CD4-positive, alpha-beta T cell (primary cell): Measurements from ENCODE around the gene DCP1A. TPM values are rescaled to one million over a fixed set of nuclear protein-coding genes. Genes with fewer than 3 reads are reported as not detected.
"Not testable (repeated sequence)": the region's sequence is repeated elsewhere in the genome, so short reads cannot be mapped to it uniquely, and the experiment has no call there.

Source experiments
- ATAC-seq: fragments of 200-7000 bp; cut with Tn5 transposase; one replicate; pipeline ENCODE4 v1.10.0; 2022; ENCODE audit warnings: mild to moderate bottlenecking; ENCODE audit not compliant: poor library complexity
- CTCF ChIA-PET: fragments of 350-600 bp; sonication (Branson Sonifier 250); formaldehyde crosslinking; loops from one replicate; lab custom pipeline; 2021; ENCODE audit warnings: antibody characterized with exemption, inconsistent platforms; lab: Charles Lee
- POLR2A ChIA-PET: fragments of 350-600 bp; sonication (Branson Sonifier 250); formaldehyde crosslinking; loops from one replicate; lab custom pipeline; 2021; ENCODE audit warnings: antibody characterized with exemption, inconsistent platforms; lab: Charles Lee
- DNase-seq, 14 experiments: peaks; one replicate each; pipeline ENCODE4 v3.0.0-alpha.2; 2013 to 2020; ENCODE audit warnings: mixed read lengths in 2 of 14
- H3K27ac ChIP-seq, 2 donors: one replicate each; pipeline versions ENCODE4 v1.5.1 to v1.7.0; 2013; ENCODE audit warnings: low read length in 2 of 2, low read depth in 1 of 2, mild to moderate bottlenecking in 1 of 2
- H3K27me3 ChIP-seq, 2 experiments: 1 replicate in 1 of 2; 2 replicates in 1 of 2; pipeline versions ENCODE4 v1.6.1 to v1.7.0; 2013; ENCODE audit warnings: low read length in 2 of 2, control low read depth in 1 of 2, mild to moderate bottlenecking in 1 of 2, moderate library complexity in 1 of 2; ENCODE audit not compliant: insufficient read depth in 2 of 2, control insufficient read depth in 1 of 2
- H3K36me3 ChIP-seq: one replicate; pipeline ENCODE4 v1.6.1; 2013; ENCODE audit warnings: low read length, control low read depth; ENCODE audit not compliant: insufficient read depth
- H3K4me1 ChIP-seq: one replicate; pipeline ENCODE4 v1.6.1; 2013; ENCODE audit warnings: low read length, control low read depth; ENCODE audit not compliant: insufficient read depth
- H3K4me3 ChIP-seq: one replicate; pipeline ENCODE4 v1.5.1; 2013; ENCODE audit warnings: mild to moderate bottlenecking, low read length, moderate library complexity
- H3K9me3 ChIP-seq, 2 experiments: 1 replicate in 1 of 2; 2 replicates in 1 of 2; pipeline versions ENCODE4 v1.6.1 to v1.7.0; 2013; ENCODE audit warnings: low read length in 2 of 2, mild to moderate bottlenecking in 2 of 2, control low read depth in 1 of 2, moderate library complexity in 1 of 2; ENCODE audit not compliant: control insufficient read depth in 1 of 2, insufficient read depth in 1 of 2
- H3K27ac Mint-ChIP-seq: one replicate; pipeline ENCODE4 v1.8.0; 2020; ENCODE audit warnings: mixed read lengths
- H3K27me3 Mint-ChIP-seq: one replicate; pipeline ENCODE4 v1.8.0; 2021; ENCODE audit warnings: mixed read lengths
- H3K36me3 Mint-ChIP-seq: one replicate; pipeline ENCODE4 v1.8.0; 2021; ENCODE audit warnings: low read depth, mixed read lengths
- H3K4me1 Mint-ChIP-seq: one replicate; pipeline ENCODE4 v1.8.0; 2021; ENCODE audit warnings: low read depth, mixed read lengths
- H3K4me3 Mint-ChIP-seq: one replicate; pipeline ENCODE4 v1.8.0; 2020; ENCODE audit warnings: mild to moderate bottlenecking, mixed read lengths
- H3K9me3 Mint-ChIP-seq: one replicate; pipeline ENCODE4 v1.8.0; 2020; ENCODE audit warnings: mixed read lengths
- intact Hi-C, 2 experiments: fragments of 100-400 bp; cut with DNase I in 1 of 2; cut with micrococcal nuclease in 1 of 2; formaldehyde crosslinking; loops; one replicate each; pipeline versions ENCODE4 v1.15.1 to v1.9.0; 2023 to 2025; cut with DNase I, micrococcal nuclease
- total RNA-seq, 174 experiments: library from RNA in 2 of 174; stranded (reverse) in 2 of 174; gene quantifications; one replicate each; pipeline ENCODE4 v1.2.3 and lab custom pipeline; 2021 to 2026
- TF ChIP-seq, protein P1 (sequence below): fragments of 200-600 bp; IDR thresholded peaks from one replicate; pipeline ENCODE4 v1.8.0; 2022; ENCODE audit warnings: antibody characterized with exemption, mild to moderate bottlenecking

Gene DCP1A
- total RNA-seq, 2 experiments from 2014 or later: 58.9 to 60.1 TPM

DNA sequence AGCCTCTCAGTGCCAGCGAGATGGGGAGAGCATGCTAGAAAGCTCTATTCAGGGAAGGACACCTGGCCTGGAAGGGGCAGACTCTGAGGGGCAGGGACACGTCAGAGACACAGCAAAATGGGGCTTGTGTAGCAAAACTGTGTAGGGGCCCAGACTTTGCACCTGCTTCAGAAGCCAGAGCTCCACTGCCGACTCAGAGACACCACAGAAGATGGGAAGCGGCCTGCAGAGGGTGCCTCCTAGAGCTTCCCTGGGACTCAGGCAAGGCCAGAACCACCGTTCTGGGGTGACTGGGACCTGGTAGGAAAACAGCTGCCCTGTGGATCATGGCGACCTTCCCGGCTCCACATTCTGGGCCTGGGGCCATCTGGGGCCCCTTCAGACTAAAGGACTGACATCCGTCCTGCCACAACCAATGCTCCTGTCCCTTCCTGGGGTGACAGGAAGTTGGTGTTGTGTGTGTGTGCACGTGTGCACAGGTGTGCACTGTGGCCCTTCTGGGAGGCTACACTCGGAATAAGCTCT lies 74.1 kb downstream of the DCP1A start:
- peaks cover 9% of the 10 kb centered on the region for H3K4me1 Mint-ChIP-seq
- H3K9me3 Mint-ChIP-seq: no peaks in the 10 kb centered on the region
- H3K27me3 Mint-ChIP-seq: no peaks in the 10 kb centered on the region
- H3K4me3 Mint-ChIP-seq: no peak overlapping the region
- Histone ChIP-seq H3K36me3 (no peaks in the 10 kb centered on the region), H3K27me3 (no peaks in the 10 kb centered on the region), H3K27ac (no peak overlapping the region), H3K4me3 (no peak overlapping the region), H3K9me3 (no peaks in the 10 kb centered on the region), H3K4me1 (no peaks in the 10 kb centered on the region)
- TF ChIP-seq, protein P1, sequence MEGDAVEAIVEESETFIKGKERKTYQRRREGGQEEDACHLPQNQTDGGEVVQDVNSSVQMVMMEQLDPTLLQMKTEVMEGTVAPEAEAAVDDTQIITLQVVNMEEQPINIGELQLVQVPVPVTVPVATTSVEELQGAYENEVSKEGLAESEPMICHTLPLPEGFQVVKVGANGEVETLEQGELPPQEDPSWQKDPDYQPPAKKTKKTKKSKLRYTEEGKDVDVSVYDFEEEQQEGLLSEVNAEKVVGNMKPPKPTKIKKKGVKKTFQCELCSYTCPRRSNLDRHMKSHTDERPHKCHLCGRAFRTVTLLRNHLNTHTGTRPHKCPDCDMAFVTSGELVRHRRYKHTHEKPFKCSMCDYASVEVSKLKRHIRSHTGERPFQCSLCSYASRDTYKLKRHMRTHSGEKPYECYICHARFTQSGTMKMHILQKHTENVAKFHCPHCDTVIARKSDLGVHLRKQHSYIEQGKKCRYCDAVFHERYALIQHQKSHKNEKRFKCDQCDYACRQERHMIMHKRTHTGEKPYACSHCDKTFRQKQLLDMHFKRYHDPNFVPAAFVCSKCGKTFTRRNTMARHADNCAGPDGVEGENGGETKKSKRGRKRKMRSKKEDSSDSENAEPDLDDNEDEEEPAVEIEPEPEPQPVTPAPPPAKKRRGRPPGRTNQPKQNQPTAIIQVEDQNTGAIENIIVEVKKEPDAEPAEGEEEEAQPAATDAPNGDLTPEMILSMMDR: no peak
- H3K36me3 Mint-ChIP-seq: no peaks in the 10 kb centered on the region
- H3K27ac Mint-ChIP-seq: no peak overlapping the region
- no peak for DNase-seq
- ATAC-seq: no peak
- CTCF ChIA-PET: no interaction called here
- intact Hi-C loops: no loop called here
- POLR2A ChIA-PET: no interaction called here

DNA sequence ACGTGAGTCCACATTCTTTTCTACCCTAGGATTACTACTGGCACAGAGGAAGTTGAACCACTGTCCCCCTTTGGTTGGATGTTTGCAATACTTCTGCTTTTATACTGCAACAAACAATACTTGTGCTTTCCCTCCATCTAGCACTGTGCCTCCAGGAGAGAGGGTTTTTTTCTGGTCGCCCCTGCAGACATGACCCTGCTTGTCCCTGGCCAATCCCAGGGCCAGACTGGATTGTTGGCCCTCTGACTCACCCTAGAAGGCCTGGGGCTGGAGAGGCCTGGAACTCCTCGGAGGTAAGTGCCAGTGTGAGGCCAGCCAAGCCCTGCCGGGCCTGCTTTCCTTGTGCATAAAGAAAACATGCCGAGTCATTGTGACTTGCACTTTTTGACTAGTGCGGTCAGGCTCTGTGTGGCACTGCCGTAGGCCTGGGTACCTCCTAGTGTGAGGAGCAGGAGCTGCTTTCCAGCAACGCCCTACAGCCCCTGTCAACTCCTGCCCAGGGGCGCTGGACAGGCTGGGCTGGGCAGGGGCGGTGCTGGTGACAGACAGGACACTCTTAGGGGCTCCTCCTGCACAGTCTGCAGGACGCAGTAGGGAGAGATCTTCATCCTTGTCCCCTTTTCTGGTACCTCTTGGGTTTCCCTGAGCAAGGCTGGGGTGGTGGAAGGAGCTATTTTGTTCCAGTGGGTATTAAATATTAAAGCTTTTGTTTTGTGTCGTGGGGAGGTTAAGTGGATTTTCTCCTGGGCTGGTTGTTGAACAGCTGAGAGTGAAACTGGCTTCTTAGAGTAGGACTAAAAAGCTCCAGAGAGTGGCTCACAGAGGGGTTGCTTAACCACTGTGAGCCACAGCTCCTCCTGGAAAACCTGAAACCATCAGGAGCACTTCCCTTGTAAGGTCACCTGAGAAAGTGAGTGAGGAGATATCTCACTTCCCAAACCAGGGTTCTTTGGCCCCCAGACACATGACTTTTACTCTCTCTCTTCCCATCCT lies 77.2 kb downstream of the DCP1A start:
- no peaks in the 10 kb centered on the region for H3K9me3 Mint-ChIP-seq
- peaks cover 4% of the 10 kb centered on the region for H3K27me3 Mint-ChIP-seq
- Histone ChIP-seq H3K36me3 (no peaks in the 10 kb centered on the region), H3K27me3 (no peaks in the 10 kb centered on the region), H3K4me1 (no peaks in the 10 kb centered on the region), H3K4me3 (no peak overlapping the region), H3K27ac (no peak overlapping the region), H3K9me3 (no peaks in the 10 kb centered on the region)
- ChIA-PET CTCF (no interaction called here), POLR2A (no interaction called here)
- H3K4me3 Mint-ChIP-seq: no peak overlapping the region
- no peaks in the 10 kb centered on the region for H3K36me3 Mint-ChIP-seq
- ATAC-seq: no peak
- TF ChIP-seq, protein P1: no peak
- peaks cover 6% of the 10 kb centered on the region for H3K4me1 Mint-ChIP-seq
- no peak overlapping the region for H3K27ac Mint-ChIP-seq
- DNase-seq: peak in 3 of 14 experiments; percentile 27 to 66 (median 63)
- intact Hi-C loops: no loop called here

DNA sequence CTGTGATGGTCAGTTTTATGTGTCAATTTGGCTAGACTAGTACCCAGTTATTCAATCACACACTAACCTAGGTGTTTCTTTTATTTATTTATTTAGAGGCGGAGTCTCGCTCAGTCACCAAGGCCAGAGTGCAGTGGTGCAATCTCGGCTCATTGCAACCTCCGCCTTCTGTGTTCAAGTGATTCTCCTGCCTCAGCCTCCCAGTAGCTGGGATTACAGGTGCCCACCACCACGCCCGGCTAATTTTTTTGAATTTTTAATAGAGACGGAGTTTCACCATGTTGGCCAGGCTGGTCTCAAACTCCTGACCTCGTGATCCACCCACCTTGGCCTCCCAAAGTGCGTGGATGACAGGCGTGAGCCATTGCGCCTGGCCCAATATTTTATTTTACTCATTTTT lies 78.2 kb downstream of the DCP1A start:
- H3K4me3 ChIP-seq, H3K27me3 ChIP-seq, H3K27ac ChIP-seq, H3K36me3 ChIP-seq, ATAC-seq, POLR2A ChIA-PET, H3K4me1 ChIP-seq, H3K4me1 Mint-ChIP-seq, H3K27ac Mint-ChIP-seq, H3K9me3 ChIP-seq, H3K4me3 Mint-ChIP-seq, H3K36me3 Mint-ChIP-seq, H3K9me3 Mint-ChIP-seq, H3K27me3 Mint-ChIP-seq, CTCF ChIA-PET, intact Hi-C loops, DNase-seq: not testable (repeated sequence)
